SK-N-DZ (cell line): Measurements from ENCODE around the gene FXYD2.

Experiments
- DNase-seq: peaks from one replicate; pipeline ENCODE4 v3.0.0-alpha.2; 2015; ENCODE audit warnings: low spot score

The FXYD2 gene

GRCh38 chr11:117805045-117805444 is 19.5 kb downstream of the FXYD2 start:
- no peak for DNase-seq

GRCh38 chr11:117803896-117804295 is 20.6 kb downstream of the FXYD2 start:
- DNase-seq, result no peak

- DNase-seq, result no peak
These were observed 24.9 kb downstream of the FXYD2 start for GRCh38 chr11:117799634-117800033.

- no peak for DNase-seq
These were observed 27.5 kb downstream of the FXYD2 start, which contains the start of gene DSCAML1 for GRCh38 chr11:117796872-117797529. Gene DSCAML1, minus strand, starts transcription at chr11:117797216. Its CDS starts 137 bp downstream, at chr11:117797079.

- no peak for DNase-seq
These were observed 28.1 kb downstream of the FXYD2 start for GRCh38 chr11:117796456-117796871.

GRCh38 chr11:117795638-117796455 is 28.7 kb downstream of the FXYD2 start:
- DNase-seq, result no peak

GRCh38 chr11:117794772-117795629 is 29.5 kb downstream of the FXYD2 start:
- no peak for DNase-seq

- DNase-seq, result no peak
These were observed 30.4 kb downstream of the FXYD2 start for GRCh38 chr11:117794135-117794534.

- no peak for DNase-seq
These were observed 31.0 kb downstream of the FXYD2 start for GRCh38 chr11:117793583-117793982.

GRCh38 chr11:117792992-117793391 is 31.6 kb downstream of the FXYD2 start:
- DNase-seq, result no peak

GRCh38 chr11:117792241-117792640 is 32.3 kb downstream of the FXYD2 start:
- DNase-seq, result no peak

GRCh38 chr11:117790279-117790678 is 34.3 kb downstream of the FXYD2 start:
- DNase-seq, result no peak

- DNase-seq, result no peak
These were observed 35.3 kb downstream of the FXYD2 start for GRCh38 chr11:117789241-117789640.

GRCh38 chr11:117786135-117786870 is 38.2 kb downstream of the FXYD2 start:
- DNase-seq, result no peak

- no peak for DNase-seq
These were observed 42.4 kb downstream of the FXYD2 start for GRCh38 chr11:117782101-117782500.

GRCh38 chr11:117781627-117782026 is 42.9 kb downstream of the FXYD2 start:
- no peak for DNase-seq

GRCh38 chr11:117780456-117780855 is 44.1 kb downstream of the FXYD2 start:
- no peak for DNase-seq

GRCh38 chr11:117774553-117774952 is 50.0 kb downstream of the FXYD2 start:
- no peak for DNase-seq

GRCh38 chr11:117772360-117772759 is 52.2 kb downstream of the FXYD2 start:
- peak; percentile 1 for DNase-seq

- no peak for DNase-seq
These were observed 52.7 kb downstream of the FXYD2 start for GRCh38 chr11:117771841-117772240.

- no peak for DNase-seq
These were observed 53.3 kb downstream of the FXYD2 start for GRCh38 chr11:117771197-117771596.
